ENCODE results near the gene ACSL5. TPM values are rescaled to one million over a fixed set of nuclear protein-coding genes. Genes with fewer than 3 reads are reported as not detected.

ACSL5 gene
- total and polyA plus RNA-seq, 2 of the 8 experiments (the other 6 are each of a cell fraction or from before 2014, with no cell fraction given), result not detected

GRCh38 chr10:112409299-112409698, 35.4 kb downstream of the ACSL5 start:
- no peak overlapping the region for H4K8ac ChIP-seq (ENCODE audit: extremely low read depth, insufficient read depth, low read length)

More at GRCh38 chr10:112409299-112409698, 35.4 kb downstream of the ACSL5 start:
- Histone ChIP-seq H3K79me2 (ENCODE audit: control insufficient read depth in 1 of 2, insufficient read depth in 2 of 2, low read length in 2 of 2) (no peaks in the 10 kb centered on the region), H3K14ac (ENCODE audit: insufficient read length) (no peak overlapping the region), H2BK5ac (ENCODE audit: low read depth, low read length) (no peak overlapping the region), H3K23ac (ENCODE audit: insufficient read length) (no peak overlapping the region), H2BK20ac (ENCODE audit: low read length) (no peak overlapping the region), H3K36me3 (ENCODE audit: control insufficient read depth in 2 of 4, insufficient read depth in 4 of 4, low read length in 3 of 4) (no peaks in the 10 kb centered on the region), H2BK15ac (ENCODE audit: low read length) (no peak overlapping the region), H2BK12ac (ENCODE audit: low read depth, low read length) (no peak overlapping the region), H2AK5ac (ENCODE audit: low read depth, low read length) (no peak overlapping the region), H4K20me1 (replicated peaks in 1 of 2; ENCODE audit: control insufficient read depth in 1 of 2, insufficient read depth in 2 of 2, low read length in 2 of 2) (no peaks in the 10 kb centered on the region), H3K27ac (ENCODE audit: low read depth, low read length) (no peak overlapping the region), H4K91ac (replicated peaks; ENCODE audit: insufficient read length, low read length) (no peak overlapping the region), H3K4ac (replicated peaks; ENCODE audit: insufficient read length, low read depth, low read length) (no peak overlapping the region), H3K56ac (replicated peaks; ENCODE audit: insufficient read length, low read depth, low read length) (no peak overlapping the region), H3K9me3 (ENCODE audit: insufficient read depth in 2 of 2, low read depth in 1 of 2, low read length in 1 of 2) (no peaks in the 10 kb centered on the region), H3K4me2 (ENCODE audit: insufficient read depth in 1 of 2, low read depth in 2 of 2, low read length in 2 of 2) (no peak overlapping the region), H3K4me3 (ENCODE audit: extremely low read depth in 1 of 4, insufficient read depth in 2 of 4, low read depth in 3 of 4, low read length in 4 of 4) (no peak overlapping the region), H3K18ac (ENCODE audit: extremely low read depth, low read length) (no peak overlapping the region), H3K27me3 (replicated peaks in 1 of 4; ENCODE audit: control insufficient read depth in 3 of 4, extremely low read depth in 1 of 4, insufficient read depth in 3 of 4, low read length in 3 of 4) (no peaks in the 10 kb centered on the region), H3K9ac (replicated peaks in 1 of 4; ENCODE audit: extremely low read depth in 1 of 4, low read depth in 3 of 4, low read length in 3 of 4) (no peak overlapping the region), H2BK120ac (replicated peaks; ENCODE audit: low read depth, low read length) (no peak overlapping the region), H3K23me2 (ENCODE audit: low read depth, low read length) (no peaks in the 10 kb centered on the region), H4K5ac (ENCODE audit: insufficient read length, low read depth, low read length) (no peak overlapping the region), H3K4me1 (replicated peaks in 1 of 4; ENCODE audit: control insufficient read depth in 3 of 4, insufficient read depth in 4 of 4, low read length in 3 of 4) (no peaks in the 10 kb centered on the region), H2AFZ (ENCODE audit: low read length) (no peak overlapping the region), H3K79me1 (ENCODE audit: low read depth, low read length) (no peaks in the 10 kb centered on the region)
- no peak for FAIRE-seq
- 82% methylated on average over 2 of the region's 2 CpGs; no CpG with 5 or more reads in 1 of the 2 experiments for WGBS, 2 experiments (ENCODE audit: extremely low coverage in 1 of 2, insufficient coverage in 1 of 2, insufficient read length in 1 of 2, insufficient replicate concordance in 2 of 2, low coverage in 1 of 2, low lambda C conversion rate in 2 of 2, missing lambda C conversion rate in 1 of 2)
- no peak for DNase-seq (ENCODE audit: low read depth in 1 of 2, low spot score in 2 of 2)
- ChIA-PET POLR2A (ENCODE audit: partially characterized antibody) (no interaction called here), CTCF (ENCODE audit: partially characterized antibody) (interaction anchor here (0.7 to 1.5 kb wide), 4 partner anchors 9 to 94 kb away, joined by 3 to 4 read pairs (median 3); no protein-coding TSS in a partner anchor)
